IMR-90 (cell line): ENCODE results near the gene ANK3.

Experiments used
- CEBPB ChIP-seq: IDR thresholded peaks from 2 replicates; pipeline ENCODE4 v1.6.1; 2012; ENCODE audit warnings: low read depth, low read length, improper control_type of control experiment
- FOS ChIP-seq: fragments of 150-350 bp; IDR thresholded peaks from 2 replicates; pipeline ENCODE4 v1.6.1; 2016; ENCODE audit warnings: low read depth, low read length
- MAFK ChIP-seq: IDR thresholded peaks from 2 replicates; pipeline ENCODE4 v1.6.1; 2012; ENCODE audit warnings: low read depth, low read length, improper control_type of control experiment
- MAZ ChIP-seq: IDR thresholded peaks from 2 replicates; pipeline ENCODE4 v1.6.1; 2012; ENCODE audit warnings: low read depth, mild to moderate bottlenecking, low read length, improper control_type of control experiment, moderate library complexity, borderline replicate concordance
- MXI1 ChIP-seq: IDR thresholded peaks from 2 replicates; pipeline ENCODE4 v1.6.1; 2012; ENCODE audit warnings: low read depth, mild to moderate bottlenecking, low read length, moderate library complexity, borderline replicate concordance
- POLR2A ChIP-seq: IDR thresholded peaks from 2 replicates; pipeline ENCODE4 v1.6.1; 2012; ENCODE audit warnings: mild to moderate bottlenecking, low read depth, low read length
- TF ChIP-seq, protein P1 (sequence below): conservative IDR thresholded peaks from 2 replicates; pipeline ENCODE4 v1.5.1; 2012; ENCODE audit warnings: mild to moderate bottlenecking, low read depth, low read length, improper control_type of control experiment
- TF ChIP-seq, protein P2 (sequence below): fragments of 150-350 bp; IDR thresholded peaks from 2 replicates; pipeline ENCODE4 v1.6.1; 2017; ENCODE audit warnings: mild to moderate bottlenecking, antibody characterized with exemption, low read length, low read depth

DNA sequence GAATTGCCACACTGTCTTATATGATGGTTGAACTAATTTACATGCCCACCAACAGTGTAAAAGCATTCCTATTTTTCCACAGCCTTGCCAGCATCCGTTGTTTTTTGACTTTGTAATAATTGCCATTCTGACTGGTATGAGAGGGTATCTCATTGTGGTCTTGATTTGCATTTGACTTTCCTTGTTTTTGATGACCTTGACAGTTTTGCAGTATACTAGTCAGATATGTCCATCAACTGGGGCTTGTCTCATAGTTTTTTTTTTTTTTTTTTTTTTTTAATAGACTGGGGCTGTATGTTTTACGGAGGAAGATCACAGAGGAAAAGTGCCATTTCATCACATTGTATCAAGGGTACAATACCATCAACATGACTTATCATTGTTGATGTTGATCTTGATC lies 220.6 kb downstream of the ANK3 start:
- TF ChIP-seq FOS (no peak), MAZ (no peak), POLR2A (no peak), MXI1 (no peak), MAFK (peak; percentile 58), CEBPB (no peak)
- TF ChIP-seq, protein P1, sequence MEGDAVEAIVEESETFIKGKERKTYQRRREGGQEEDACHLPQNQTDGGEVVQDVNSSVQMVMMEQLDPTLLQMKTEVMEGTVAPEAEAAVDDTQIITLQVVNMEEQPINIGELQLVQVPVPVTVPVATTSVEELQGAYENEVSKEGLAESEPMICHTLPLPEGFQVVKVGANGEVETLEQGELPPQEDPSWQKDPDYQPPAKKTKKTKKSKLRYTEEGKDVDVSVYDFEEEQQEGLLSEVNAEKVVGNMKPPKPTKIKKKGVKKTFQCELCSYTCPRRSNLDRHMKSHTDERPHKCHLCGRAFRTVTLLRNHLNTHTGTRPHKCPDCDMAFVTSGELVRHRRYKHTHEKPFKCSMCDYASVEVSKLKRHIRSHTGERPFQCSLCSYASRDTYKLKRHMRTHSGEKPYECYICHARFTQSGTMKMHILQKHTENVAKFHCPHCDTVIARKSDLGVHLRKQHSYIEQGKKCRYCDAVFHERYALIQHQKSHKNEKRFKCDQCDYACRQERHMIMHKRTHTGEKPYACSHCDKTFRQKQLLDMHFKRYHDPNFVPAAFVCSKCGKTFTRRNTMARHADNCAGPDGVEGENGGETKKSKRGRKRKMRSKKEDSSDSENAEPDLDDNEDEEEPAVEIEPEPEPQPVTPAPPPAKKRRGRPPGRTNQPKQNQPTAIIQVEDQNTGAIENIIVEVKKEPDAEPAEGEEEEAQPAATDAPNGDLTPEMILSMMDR: no peak
- TF ChIP-seq, protein P2, sequence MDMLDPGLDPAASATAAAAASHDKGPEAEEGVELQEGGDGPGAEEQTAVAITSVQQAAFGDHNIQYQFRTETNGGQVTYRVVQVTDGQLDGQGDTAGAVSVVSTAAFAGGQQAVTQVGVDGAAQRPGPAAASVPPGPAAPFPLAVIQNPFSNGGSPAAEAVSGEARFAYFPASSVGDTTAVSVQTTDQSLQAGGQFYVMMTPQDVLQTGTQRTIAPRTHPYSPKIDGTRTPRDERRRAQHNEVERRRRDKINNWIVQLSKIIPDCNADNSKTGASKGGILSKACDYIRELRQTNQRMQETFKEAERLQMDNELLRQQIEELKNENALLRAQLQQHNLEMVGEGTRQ: no peak
